GM23248 (cell line): ENCODE measurements around the gene FABP1.

Source experiments
- EZH2 ChIP-seq: fragments of 200-600 bp; sonication (generic); IDR thresholded peaks from 2 replicates; pipeline ENCODE4 v1.6.1; 2018; ENCODE audit warnings: antibody characterized with exemption, mild to moderate bottlenecking; ENCODE audit not compliant: insufficient read depth, poor library complexity, severe bottlenecking
- EZH2phosphoT487 ChIP-seq: fragments of 200-600 bp; sonication (generic); IDR thresholded peaks from 2 replicates; pipeline ENCODE4 v1.6.1; 2018; ENCODE audit warnings: antibody characterized with exemption, moderate library complexity, mild to moderate bottlenecking, low read depth; ENCODE audit not compliant: insufficient read depth

DNA sequence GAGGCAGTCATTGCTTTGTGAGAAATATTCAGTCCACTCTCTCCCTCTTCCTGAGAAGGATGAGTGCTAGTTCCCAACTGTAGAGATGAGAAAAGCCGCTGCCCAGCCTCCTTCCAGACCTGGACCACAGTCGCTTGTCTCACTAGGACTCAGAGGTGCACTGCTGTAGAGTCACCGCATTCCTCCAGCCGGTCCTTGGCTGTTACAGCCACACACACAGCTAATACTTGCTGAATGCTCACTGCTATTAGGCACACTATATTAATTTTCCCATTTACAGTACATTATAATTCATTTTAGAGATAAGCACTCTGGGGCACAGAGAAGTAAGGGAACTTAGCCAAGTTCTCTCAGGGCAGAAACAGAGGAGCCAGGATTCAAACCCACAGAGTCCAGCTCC, 10.0 kb upstream of the FABP1 start:
- no peak for TF ChIP-seq EZH2phosphoT487
- no peak for TF ChIP-seq EZH2
